ENCODE measurements around the gene DNAJC6. TPM values are rescaled to one million over a fixed set of nuclear protein-coding genes. Genes with fewer than 3 reads are reported as not detected.
A peak's percentile ranks its signal among the peaks of the same experiment; 100 is the strongest.

The DNAJC6 gene
- total RNA-seq = 6.5 TPM
- long read RNA-seq, partial matches to known transcripts = 7 of 15 reads
- long read RNA-seq, other reads (novel, unspliced or antisense) = 8 of 15 reads

DNA sequence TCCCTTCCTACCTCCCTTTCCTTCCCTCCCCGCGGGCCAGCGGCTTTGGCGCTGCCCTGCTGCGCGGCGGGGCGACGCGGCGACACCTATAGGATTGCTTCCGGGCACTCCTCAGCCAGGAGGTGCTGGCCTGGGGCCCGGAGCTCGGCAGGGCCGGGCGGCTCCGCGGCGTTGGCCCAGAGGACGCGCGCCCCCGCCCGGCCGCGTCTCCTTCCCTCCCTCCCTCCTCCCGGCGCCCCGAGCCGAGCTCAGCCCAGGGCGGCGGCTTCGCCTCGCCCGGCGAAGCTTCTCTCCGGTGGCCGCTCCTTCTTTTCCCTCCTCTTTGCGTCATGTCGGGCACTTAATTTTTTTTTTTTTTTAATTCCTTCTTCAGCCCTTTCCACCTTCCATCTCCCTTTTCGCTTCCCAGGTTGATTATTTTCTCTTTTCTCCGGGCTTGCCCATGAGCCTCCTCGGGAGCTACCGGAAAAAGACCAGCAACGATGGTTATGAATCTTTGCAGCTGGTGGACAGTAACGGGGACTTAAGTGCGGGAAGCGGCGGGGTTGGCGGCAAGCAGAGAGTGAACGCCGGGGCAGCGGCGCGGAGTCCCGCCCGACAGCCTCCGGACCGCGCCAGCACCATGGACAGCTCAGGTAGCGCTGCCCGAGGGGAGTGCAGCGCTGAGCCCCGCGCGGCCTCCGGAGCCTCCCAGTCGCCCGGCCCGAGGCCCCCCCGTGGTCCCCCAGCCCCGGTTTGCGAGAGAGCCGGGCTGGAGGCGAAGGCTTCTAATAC, at the start of gene DNAJC6:
TSS of gene DNAJC6 (plus strand) at position 240 of the 774 bp plus-strand sequence. CDS start at position 443, 203 bp downstream.
- peak; percentile 78 for DNase-seq (ENCODE audit: low spot score)
- intact Hi-C loops (cut with DNase I) = loop anchor here (2.0 to 5.0 kb wide), 2 partner anchors 42 to 55 kb away; no protein-coding TSS in a partner anchor

DNA sequence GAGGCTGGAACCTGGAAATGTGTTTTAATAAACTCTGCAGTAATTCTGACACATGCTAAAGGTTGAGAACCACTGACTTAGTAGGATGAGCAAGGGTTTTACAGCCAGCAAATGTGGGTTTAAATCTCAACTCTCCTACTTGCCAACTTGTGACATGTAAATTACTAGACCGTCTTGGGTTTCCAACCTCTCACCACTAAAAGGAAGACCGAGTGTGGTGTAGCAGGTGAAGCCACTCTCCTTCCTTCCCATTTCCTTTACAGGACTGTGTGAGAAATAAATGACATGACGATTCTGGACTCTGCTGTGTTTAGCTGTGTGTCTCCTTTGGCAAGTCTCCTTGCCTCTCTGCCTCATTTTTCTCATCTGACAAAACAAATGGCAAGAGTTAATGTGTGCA, 49.5 kb upstream of the DNAJC6 start:
- no peak for DNase-seq (ENCODE audit: low spot score)
- intact Hi-C loops (cut with DNase I) = no loop called here

DNA sequence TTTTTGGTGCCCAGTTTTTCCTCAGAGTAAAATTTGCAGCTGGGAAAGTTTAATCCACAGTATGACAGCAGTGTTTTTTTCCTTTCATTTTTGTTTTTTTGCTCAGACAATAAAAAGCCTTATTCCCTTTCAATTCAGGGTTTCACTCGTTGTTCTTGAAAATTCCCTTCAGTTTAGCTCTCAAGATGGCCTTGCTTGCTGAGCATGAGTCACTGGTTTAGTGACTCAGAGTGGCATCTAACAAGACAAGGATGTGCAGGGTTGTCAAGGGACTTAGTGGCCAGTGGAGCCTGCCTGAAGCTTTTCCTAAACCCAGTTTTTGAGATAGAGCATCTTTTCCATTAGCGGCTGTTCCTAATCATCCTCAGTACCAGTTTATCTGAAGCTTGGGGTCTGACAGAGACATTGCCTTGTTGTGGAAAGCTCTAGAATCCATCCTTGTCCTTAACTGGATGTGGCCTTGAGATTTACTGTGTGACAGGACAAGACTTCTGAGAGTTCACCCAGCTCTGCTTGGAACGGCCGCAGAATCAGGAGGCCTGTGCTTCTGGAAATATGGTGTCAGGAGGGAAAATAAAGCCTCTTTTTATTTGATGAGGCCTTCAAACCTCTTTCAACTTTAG, 48.4 kb upstream of the DNAJC6 start:
- intact Hi-C loops (cut with DNase I) = no loop called here
- DNase-seq (ENCODE audit: low spot score) = no peak

DNA sequence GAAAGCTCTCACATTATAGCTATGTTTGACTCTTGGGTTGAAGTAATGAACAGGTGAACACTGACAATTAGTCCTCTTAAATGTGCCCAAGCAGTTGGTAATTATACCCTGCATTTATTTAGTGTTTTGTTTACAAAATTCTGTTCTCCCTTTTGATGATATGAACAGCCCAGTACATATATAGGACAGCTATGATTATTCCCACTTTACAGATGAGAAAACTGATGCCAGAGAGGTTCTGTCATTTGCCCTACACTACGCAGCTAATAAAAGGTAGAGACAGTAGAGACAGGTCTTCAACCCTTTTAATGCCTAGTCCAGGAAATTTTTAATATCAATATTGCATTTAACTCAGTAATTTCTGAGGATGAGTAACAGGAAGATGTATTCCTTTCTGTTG, 46.1 kb upstream of the DNAJC6 start:
- no peak for DNase-seq (ENCODE audit: low spot score)
- intact Hi-C loops (cut with DNase I) = no loop called here

DNA sequence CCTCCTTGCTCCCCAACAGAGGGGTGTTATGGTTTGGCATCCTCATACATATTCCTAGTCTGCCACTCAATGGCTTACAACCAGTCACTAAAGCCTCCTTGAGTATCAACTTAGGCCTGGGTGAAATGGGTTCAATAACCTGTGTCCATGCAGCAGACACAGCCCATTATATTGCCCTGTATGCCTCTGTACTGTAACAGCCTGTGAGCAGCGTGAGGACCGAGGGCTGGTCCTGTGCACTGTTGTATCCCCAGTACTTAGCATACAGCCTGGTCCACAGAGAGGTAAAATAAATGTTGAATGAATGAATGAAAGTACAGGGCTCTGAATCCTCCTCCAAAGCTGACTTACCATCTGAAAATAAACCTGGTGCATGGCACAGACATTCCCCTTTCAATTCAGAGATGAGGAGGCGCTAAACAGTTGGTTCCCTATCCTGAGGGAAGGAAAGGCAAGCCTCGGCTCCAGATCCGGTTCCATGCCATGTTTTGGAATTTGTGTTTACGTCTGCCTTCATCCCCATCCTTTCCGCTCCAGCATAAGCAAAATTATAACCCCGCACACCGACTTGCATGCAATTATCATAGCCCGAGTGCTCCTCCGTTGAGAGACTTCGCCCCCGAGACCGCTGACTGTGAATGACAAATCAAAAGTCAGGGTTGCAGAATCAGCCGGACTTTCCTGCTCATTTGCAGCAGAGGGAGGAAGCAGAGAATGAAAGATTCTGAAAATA, 45.0 kb upstream of the DNAJC6 start:
- intact Hi-C loops (cut with DNase I) = no loop called here
- no peak for DNase-seq (ENCODE audit: low spot score)

DNA sequence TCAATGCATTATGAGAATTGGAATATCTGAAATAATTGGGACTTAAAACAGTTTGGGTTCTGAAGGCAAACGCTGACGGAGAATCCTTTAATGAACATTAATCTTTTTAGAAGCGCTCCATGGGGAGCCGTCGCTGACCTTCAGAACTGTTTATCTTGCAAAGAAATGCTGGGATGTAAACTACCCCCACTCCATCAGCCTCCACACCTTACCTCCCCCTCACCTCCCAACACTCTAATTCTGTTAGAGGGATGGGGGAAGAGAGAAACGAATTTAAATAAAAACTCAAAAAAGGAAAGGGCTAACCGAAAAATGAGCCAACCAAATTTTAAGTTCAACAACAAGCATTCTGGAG, 44.1 kb upstream of the DNAJC6 start:
- intact Hi-C loops (cut with DNase I) = loop anchor here (5.0 kb wide), 1 partner anchor 42 kb away; the partner anchor contains the start of gene DNAJC6
- DNase-seq (ENCODE audit: low spot score) = no peak

DNA sequence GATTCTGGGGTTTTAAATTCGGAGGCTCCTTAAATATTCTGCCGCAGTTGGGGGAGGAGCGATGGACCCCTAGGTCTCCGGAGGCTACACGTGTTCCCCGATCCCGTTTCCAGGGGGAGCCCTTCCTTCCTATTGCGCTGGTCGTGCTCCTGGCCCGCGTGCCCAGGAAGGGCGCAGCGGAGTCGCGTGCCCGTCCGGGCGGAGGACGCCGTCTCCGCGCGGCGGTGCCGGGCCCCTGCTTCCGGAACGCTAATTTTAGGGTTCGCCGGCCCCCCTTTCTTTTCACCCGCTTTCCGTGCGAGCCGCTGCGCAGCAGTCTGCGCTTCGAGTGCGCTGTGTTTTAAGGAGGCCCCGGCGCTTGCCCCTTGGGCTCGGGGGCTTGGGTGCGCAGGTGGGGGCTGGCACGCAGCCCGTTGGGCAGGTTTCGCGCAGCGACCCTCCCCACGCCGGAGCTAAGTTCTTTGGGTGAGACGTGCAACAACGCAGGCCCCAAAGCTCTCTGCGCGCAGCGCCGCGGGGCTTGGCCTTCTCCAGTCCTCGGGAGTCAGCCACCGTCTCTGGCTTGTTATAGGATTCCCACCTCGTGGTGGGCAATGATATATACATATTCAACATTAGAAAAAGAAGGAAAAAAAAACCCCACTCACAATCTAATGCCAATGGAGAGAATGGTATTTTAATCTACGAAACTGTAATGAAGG, 43.5 kb upstream of the DNAJC6 start:
- intact Hi-C loops (cut with DNase I) = loop anchor here (5.0 kb wide), 1 partner anchor 42 kb away; the partner anchor contains the start of gene DNAJC6
- no peak for DNase-seq (ENCODE audit: low spot score)

DNA sequence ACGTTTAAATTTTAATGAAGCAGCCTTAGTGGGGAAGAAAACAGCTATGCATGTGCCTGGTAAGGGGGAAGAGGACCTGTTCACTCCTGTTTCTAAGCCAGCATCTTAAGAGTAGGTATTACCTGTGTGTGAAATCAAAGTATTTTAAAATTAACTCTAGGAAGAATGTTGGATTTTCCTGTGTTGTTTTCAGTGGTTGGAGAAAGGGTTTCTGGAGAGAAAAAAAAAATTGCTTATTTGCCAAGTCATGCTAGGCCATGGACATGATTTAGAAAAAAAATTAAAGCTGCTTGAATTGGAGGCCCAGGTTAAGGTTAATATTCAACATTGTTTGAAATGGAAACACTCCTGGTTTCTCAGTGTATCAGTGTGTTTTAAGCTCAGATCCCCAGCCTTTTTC, 42.9 kb upstream of the DNAJC6 start:
- no peak for DNase-seq (ENCODE audit: low spot score)
- intact Hi-C loops (cut with DNase I) = loop anchor here (5.0 kb wide), 1 partner anchor 41 kb away; the partner anchor contains the start of gene DNAJC6

DNA sequence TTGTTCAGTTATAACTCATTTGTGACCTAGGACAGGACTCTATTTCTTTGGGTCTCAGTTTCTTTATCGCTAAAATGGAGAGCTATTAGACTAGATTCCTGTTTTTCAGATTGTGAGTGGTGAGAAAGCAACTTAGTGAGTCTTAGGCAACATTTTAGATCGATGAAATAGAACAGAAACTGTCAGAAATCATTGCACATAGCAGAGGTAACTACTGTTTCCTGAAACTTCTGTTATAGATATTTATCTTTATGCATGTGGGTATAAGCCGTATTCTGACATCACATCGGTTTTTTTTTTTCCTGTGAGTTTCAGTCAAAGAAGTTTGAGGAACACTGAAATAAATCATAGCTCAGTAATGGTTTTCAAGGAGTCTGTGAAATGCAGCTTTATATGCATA, 42.1 kb upstream of the DNAJC6 start:
- intact Hi-C loops (cut with DNase I) = loop anchor here (5.0 kb wide), 1 partner anchor 40 kb away; the partner anchor contains the start of gene DNAJC6
- DNase-seq (ENCODE audit: low spot score) = no peak

DNA sequence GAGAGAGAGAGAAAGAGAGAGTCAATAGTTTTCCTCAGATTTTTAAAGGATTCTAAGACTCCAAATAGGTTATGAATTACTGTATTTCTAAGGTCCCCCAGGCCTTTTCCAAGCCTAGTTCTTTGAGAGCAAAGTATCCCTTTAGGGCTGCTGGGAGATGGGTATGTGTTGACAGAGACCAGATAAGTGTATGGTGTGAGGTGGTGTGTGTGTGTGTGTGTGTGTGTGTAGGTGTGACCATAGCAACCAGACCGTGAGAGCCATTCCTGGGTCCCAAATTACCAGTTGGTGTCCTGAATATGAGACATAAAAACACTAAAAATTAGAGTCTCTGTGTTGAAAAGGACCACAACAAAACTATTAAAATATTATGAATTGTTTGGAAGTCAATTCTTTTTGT, 41.7 kb upstream of the DNAJC6 start:
- DNase-seq (ENCODE audit: low spot score) = no peak
- intact Hi-C loops (cut with DNase I) = loop anchor here (5.0 kb wide), 1 partner anchor 40 kb away; the partner anchor contains the start of gene DNAJC6

DNA sequence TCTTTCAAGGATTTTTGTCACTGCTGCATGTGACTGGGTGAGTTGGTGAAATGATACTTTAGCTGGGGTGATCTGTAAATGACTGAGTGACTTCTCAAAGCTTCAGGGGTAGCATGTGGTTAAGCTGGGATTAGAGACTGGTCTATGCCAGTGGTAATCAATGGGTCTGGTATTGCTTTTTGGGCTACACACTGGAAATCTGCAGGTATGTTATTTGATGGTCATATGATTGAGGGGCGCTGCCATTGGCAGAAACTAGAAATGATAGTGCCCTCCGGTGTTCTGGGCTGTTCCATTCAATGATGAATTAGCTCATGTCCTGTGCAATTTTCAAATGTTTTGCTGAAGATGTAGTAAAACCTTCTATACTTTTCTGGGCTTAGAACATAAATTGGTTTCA, 39.7 kb upstream of the DNAJC6 start:
- DNase-seq (ENCODE audit: low spot score) = no peak
- intact Hi-C loops (cut with DNase I) = loop anchor here (5.0 kb wide), 1 partner anchor 38 kb away; the partner anchor contains the start of gene DNAJC6

DNA sequence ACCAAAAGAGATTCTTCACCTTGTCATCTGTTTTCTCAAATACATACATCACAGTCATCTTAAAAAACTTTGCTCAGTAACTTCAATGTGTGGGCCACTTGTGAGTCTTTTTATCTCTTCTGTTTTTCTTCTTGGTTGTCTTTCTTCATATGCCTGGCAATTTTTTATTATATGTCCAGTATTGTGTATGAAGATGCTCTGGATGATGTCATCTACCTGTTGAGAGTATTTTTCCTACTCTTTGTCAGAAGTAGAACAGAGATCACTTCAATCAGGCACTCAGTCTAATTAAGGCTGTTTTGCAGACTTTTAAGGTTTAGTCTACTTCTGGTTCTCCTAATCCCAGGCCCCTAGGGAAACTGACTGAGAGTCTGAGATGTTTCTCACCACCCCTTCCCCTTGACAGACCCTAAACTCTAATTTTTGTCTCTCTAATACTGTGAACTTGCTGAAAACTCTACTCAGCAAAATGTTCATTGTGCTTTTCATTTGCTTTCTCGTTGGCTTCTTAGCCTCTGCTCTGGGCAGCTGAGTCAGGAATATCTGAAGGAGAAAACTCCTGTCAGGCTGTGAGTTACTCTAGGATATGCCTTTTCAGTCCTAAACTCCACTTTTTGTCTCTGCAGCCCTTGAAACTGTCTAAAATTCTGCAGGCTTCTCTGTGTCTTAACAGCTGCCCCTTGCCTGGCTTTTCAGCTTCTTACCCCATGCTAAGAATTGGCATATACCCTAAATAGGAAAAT, 33.0 kb upstream of the DNAJC6 start:
- intact Hi-C loops (cut with DNase I) = no loop called here
- DNase-seq (ENCODE audit: low spot score) = no peak

DNA sequence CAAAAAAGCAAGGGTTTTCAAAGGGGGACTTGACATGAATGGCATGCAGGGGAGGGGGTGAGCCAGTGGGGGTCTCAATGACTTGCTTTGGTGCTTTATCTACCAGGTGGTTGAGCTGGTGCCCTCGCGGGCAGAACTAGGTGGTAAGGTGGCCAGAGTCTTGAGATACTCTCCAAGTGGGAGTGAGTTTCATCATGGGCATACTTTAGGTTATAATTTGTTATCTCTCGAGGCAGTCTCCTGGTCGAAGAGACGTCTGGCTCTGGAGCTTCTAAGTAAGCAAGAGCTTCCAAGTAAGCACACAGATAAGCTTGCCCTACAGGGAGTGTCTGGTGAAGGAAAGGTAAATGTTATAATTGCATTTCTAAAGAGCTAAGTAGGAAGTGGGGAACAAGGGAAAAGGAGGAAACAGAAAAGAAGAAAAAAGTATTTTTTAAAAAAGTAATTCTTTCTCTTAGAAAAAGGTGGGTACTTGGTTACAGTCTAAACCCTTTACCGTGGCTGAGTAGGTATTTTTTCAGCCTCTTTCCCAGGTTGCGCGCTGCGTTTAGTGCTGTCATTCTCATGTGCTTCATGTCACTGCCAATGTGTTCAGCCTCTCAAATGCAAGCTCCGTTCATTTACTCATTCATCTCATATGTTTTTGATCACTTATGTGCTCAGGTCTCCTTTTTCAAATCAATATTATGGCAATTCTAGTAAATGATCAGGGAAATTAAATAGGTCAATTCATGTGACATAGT, 31.6 kb upstream of the DNAJC6 start:
- intact Hi-C loops (cut with DNase I) = no loop called here
- no peak for DNase-seq (ENCODE audit: low spot score)

DNA sequence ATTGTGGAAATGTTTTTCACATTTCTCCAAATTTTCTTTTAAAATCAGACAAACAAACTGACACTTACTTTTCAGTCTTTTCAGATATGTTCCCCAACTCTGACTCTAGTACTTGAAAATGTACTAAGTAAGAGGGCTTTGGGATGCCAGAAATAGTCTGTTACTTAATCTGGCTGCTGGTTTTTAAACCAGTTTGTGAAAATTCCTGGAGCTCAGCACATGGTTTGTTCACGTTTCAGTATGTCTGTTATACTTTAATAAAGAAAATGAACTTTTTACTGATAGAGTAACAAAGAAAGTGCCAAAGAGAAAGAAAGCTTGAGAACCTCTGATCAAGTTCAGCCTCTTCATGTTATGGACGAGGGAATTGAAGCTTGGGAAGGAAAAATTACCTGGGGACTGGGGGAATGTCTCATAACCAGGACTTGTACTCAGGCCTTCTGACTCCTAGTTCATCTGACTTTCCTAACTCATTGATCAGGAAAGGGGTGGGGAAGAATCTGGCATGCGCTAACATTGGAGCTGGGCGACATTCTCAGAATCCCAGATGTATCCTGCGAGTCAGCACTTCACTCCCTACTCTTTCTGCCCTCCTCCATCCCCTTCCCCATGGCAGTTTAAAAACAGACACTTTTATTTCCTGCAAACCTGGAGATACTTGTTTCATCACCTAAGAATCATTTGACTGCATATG, 30.8 kb upstream of the DNAJC6 start:
- DNase-seq (ENCODE audit: low spot score) = no peak
- intact Hi-C loops (cut with DNase I) = no loop called here

DNA sequence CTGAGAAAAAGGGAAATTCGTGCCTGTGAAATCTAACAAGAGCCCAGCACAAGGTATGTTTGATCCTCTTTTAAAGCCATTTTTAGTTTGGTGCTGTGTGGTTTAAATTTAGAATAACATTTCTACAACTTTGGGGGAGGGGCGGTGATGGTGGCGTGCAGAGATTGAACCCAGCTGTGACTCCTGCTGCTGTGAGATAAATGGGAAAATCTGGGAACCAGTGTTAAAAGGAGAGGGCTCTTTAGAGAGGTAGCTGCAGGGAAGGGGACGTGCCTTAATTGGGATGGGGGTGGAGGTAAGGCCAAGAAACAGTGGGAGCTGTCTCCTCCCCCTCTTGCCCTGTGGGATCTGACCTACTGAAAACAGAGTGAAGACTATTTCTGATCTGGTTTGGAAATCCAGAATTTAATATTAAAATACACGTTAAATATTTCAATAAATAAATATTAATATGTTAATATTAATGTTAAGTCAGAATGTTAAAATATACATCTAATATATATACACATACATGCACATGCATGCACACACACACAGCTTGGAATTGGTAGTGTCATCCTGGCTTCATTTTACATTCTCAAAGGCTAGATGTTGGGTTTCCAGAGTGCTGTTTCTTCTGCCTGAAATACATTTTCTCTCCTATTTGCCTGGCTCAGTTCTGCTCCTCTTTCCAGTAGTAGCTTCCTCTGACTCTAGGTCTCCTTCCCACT, 30.1 kb upstream of the DNAJC6 start:
- intact Hi-C loops (cut with DNase I) = no loop called here
- DNase-seq (ENCODE audit: low spot score) = no peak

DNA sequence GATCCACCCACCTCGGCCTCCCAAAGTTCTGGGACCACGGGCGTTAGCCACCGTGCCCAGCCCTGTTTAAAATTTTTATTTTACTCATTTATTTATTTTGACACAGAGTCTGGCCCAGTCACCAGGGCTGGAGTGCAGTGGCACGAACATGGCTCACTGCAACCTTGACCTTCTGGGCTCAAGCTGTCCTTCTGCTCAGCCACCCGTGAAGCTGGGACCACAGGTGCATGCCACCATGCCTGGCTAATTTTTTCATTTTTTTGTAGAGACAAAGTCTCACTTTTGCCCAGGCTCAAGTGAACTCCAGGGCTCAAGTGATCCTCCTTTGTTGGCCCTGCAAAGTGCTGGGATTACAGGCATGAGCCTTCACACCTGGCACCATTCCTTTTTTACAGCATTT, 27.5 kb upstream of the DNAJC6 start:
- intact Hi-C loops (cut with DNase I) = no loop called here

DNA sequence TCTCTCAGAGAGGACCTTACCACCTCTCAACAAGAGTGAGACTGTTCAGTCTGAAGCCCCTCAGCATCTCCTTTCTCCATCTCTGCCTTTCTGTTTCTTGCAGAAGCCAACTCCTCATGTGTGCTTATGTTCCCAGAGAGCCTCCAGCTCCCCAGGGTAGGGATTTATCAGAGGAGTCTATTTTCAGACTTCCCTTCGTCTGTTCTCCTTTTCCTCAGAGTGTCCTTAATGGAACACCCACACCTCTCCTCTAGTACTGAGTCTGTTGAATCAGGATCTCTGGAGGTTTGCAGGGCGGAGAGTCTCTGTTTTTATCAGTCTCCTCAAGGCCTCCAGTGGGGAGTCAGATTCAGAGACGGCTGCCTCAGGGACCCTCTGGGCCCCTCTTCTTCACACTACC, 25.1 kb upstream of the DNAJC6 start:
- intact Hi-C loops (cut with DNase I) = no loop called here
- DNase-seq (ENCODE audit: low spot score) = no peak

More for the DNA sequence above, 27.5 kb upstream of the DNAJC6 start:
- DNase-seq (ENCODE audit: low spot score) = no peak
